ENCODE results near the gene BCAS3.
"Not testable (repeated sequence)": the region's sequence is repeated elsewhere in the genome, so short reads cannot be mapped to it uniquely, and the experiment has no call there.

BCAS3 gene

GRCh38 chr17:60745544-60745943, 67.9 kb downstream of the BCAS3 start:
- DNase-seq (ENCODE audit: low read depth in 2 of 2) = no peak

GRCh38 chr17:60747069-60747808, 69.6 kb downstream of the BCAS3 start:
- no peak for DNase-seq (ENCODE audit: low read depth in 2 of 2)

DNA sequence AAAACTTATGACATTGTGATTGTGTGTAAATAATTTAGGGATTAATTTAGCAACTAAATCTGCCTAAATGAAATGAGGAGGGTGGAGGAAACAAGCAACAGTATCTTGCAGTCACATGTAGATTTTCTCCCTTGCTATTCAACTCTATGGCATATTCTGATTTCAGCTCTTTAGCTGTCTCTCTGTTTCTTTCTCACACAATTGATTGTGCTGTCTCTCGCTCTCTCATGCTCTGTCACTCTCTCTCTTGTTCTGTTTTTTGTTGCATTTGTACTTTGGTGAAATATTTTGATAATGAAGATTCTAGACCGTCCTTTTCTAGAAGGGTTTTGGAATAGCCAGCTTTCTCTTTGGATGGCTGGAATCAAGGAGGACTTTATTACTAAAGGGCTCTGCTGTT, 70.6 kb downstream of the BCAS3 start:
- no peak for DNase-seq (ENCODE audit: low read depth in 2 of 2)

GRCh38 chr17:60749050-60749449, 71.4 kb downstream of the BCAS3 start:
- DNase-seq (ENCODE audit: low read depth in 2 of 2) = no peak

- no peak for DNase-seq (ENCODE audit: low read depth in 2 of 2)
Measured at GRCh38 chr17:60749708-60750107, 72.1 kb downstream of the BCAS3 start.

DNA sequence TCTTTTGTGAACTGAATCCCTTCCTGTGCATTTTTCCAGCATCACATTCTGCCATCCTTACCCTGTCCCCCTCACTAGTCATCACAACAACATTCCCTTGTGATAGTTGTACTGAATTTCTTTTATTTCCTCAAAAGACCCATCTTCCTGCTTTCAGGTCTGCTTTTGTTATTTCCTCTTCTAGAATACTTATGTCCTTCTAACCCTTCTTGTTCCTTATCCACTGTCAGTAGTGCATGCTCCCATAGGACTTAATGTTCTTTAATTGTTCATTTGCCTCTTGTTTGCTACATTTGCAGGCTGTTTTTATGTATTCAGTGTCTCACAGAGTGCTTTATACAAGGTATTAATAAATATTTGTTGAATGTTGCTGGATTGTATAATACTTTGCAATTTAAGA, 73.0 kb downstream of the BCAS3 start:
- DNase-seq (ENCODE audit: low read depth in 2 of 2) = no peak

- DNase-seq (ENCODE audit: low read depth in 2 of 2) = no peak
Measured at GRCh38 chr17:60751884-60752283, 74.2 kb downstream of the BCAS3 start.

- DNase-seq (ENCODE audit: low read depth in 2 of 2) = no peak
Measured at GRCh38 chr17:60752873-60753577, 75.4 kb downstream of the BCAS3 start.

- DNase-seq (ENCODE audit: low read depth in 2 of 2) = no peak
Measured at GRCh38 chr17:60754057-60754604, 76.5 kb downstream of the BCAS3 start.

- not testable (repeated sequence) for DNase-seq (ENCODE audit: low read depth in 2 of 2)
Measured at GRCh38 chr17:60756798-60757197, 79.1 kb downstream of the BCAS3 start.

DNA sequence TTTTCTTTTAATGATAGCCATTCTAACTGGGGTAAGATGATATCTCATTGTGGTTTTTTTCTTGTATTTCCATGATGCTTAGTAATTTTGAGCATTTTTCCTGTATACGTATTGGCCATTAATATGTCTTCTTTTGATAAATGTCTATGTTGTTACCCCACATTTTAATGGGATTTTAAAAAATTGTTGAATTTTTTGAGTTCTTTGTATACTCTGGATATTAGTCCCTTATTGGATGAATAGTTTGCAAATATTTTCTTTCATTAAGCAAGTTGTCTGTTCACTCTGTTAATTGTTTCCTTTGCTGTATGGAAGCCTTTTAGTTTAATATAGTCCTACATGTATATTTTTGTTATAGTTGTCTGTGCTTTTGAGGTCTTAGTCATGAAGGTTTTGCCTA, 79.8 kb downstream of the BCAS3 start:
- no peak for DNase-seq (ENCODE audit: low read depth in 2 of 2)

GRCh38 chr17:60759756-60760155, 82.1 kb downstream of the BCAS3 start:
- DNase-seq (ENCODE audit: low read depth in 2 of 2) = no peak

DNA sequence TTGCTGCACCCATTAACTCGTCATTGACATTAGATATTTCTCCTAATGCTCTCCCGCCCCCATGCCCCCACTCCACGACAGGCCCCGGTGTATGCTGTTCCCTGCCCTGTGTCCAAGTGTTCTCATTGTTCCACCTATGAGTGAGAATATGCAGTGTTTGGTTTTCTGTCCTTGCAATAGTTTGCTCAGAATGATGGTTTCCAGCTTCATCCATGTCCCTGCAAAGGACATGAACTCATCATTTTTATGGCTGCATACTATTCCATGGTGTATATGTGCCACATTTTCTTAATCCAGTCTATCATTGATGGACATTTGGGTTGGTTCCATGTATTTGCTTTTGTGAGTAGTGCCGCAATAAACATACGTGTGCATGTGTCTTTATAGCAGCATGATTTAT, 83.7 kb downstream of the BCAS3 start:
- DNase-seq (ENCODE audit: low read depth in 2 of 2) = not testable (repeated sequence)

- DNase-seq (ENCODE audit: low read depth in 2 of 2) = no peak
Measured at GRCh38 chr17:60766778-60767190, 89.1 kb downstream of the BCAS3 start.

DNA sequence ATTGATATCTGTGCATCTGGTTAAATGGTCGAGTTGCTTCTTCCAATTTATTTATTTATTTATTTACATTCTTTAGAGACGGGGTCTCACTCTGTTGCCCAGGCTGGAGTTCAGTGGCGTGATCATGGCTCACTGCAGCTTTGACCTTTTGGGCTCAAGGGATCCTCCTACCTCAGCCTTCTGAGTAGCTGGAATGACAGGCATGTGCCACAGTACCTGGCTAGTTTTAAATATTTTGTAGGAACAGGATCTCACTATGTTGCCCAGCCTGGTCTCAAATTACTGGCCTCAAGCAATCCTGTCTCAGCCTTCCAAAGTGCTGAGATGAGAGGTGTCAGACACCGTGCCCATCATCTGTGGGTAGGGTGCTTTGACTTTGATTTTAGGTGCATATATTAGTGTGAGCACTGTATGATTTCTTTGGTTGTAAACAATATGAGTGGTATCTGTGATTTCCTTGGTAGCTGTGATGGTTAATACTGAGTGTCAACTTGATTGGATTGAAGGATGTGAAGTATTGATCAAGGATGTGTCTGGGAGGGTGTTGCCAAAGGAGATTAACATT, 90.2 kb downstream of the BCAS3 start:
- no peak for DNase-seq (ENCODE audit: low read depth in 2 of 2)

DNA sequence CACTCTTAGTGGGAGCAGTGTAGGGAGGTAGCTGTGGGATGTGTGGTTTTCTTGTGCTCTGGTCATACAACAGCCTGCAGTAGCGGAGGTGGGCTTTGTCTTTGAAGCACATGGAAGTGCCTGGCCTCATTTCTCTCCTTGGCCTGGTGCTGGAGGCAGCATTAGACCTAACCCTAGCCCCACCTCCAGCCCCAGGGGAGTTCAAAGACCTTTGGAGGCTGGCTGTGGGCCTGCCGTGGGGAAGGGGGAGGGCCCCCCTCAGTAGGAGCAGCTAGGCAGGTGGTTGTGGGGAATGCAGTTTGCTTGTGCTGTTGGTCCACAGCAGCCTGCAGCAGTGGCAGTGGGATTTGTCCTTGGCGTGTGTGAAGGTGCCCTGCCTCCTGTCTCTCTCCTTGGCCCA, 91.7 kb downstream of the BCAS3 start:
- no peak for DNase-seq (ENCODE audit: low read depth in 2 of 2)

DNA sequence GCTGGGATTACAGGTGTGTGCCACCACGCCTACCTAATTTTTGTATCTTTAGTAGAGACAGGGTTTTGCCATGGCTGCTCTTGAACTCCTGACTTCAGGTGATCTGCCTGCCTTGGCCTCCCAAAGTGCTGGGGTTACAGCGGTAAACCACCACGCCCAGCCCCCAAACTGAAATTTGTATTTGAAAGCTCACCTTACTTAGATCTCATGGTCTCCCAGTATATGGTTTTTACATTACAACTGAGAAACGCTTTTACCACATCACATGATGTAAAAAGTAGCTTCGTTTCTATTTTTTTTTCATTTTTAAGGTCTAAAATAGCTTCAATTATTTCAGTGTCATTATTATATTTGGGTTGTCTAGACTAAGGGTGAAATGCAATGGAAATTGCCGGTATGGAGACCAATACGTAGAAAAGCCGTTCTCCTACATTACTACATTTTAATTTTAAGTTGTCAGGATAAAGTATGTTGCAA, 93.3 kb downstream of the BCAS3 start:
- no peak for DNase-seq (ENCODE audit: low read depth in 2 of 2)

- DNase-seq (ENCODE audit: low read depth in 2 of 2) = not testable (repeated sequence)
Measured at GRCh38 chr17:60771621-60772020, 94.0 kb downstream of the BCAS3 start.

- no peak for DNase-seq (ENCODE audit: low read depth in 2 of 2)
Measured at GRCh38 chr17:60773552-60773951, 95.9 kb downstream of the BCAS3 start.

DNA sequence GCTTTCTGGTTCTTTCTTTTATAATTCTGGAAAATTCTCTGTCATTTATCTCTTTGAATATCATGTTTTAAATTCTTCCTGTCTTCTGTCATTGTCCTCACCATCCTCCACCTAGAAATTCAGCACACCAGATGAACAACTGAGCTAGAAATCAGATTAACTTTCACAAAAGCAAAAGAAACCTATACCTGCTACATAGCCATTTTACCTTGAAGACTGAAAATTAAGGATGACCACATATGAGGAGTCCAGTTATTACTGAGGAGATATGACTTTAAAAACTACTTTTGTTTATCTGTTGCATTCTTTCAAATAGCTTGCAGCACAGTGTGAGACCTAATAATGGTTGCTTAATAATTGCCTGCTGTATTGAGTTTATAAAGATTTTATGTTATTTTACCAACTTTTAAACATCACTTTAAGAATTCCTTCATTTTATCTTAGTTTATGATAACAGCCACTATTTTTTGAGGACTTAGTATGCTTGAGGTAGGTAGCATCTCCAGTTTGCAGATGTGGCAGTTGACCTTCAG, 104.3 kb downstream of the BCAS3 start:
- no peak for DNase-seq (ENCODE audit: low read depth in 2 of 2)

GRCh38 chr17:60782742-60783141, 105.1 kb downstream of the BCAS3 start:
- no peak for DNase-seq (ENCODE audit: low read depth in 2 of 2)

- DNase-seq (ENCODE audit: low read depth in 2 of 2) = no peak
Measured at GRCh38 chr17:60790205-60790604, 112.6 kb downstream of the BCAS3 start.
